ENCODE results near the gene TGIF2LY.
"Not testable (repeated sequence)": the region's sequence is repeated elsewhere in the genome, so short reads cannot be mapped to it uniquely, and the experiment has no call there.

GRCh38 chrY:3578767-3579166, at the start of gene TGIF2LY:
- TF ChIP-seq POLR2A (IDR thresholded peaks at IDR 0.05; ENCODE audit: low read depth); CTCF (IDR thresholded peaks at IDR 0.05); EP300 (IDR thresholded peaks at IDR 0.05): not testable (repeated sequence)
